HepG2 (cell line): Measurements from ENCODE around the gene C9. TPM values are rescaled to one million over a fixed set of nuclear protein-coding genes. Genes with fewer than 3 reads are reported as not detected.
A peak's percentile ranks its signal among the peaks of the same experiment; 100 is the strongest.

Source experiments
- BORCS8-MEF2B ChIP-seq: sonication (generic); formaldehyde crosslinking; IDR thresholded peaks from 2 replicates; pipeline ENCODE4 v1.8.0; 2022; ENCODE audit warnings: mild to moderate bottlenecking, missing genetic modification reagents
- E2F2 ChIP-seq: sonication (generic); formaldehyde crosslinking; IDR thresholded peaks from 2 replicates; pipeline ENCODE4 v1.4.0; 2020; ENCODE audit warnings: missing genetic modification reagents, borderline replicate concordance
- FOXO1 ChIP-seq: sonication (generic); formaldehyde crosslinking; IDR thresholded peaks from 2 replicates; pipeline ENCODE4 v1.4.0; 2020; ENCODE audit warnings: missing genetic modification reagents
- GPBP1L1 ChIP-seq: sonication (generic); formaldehyde crosslinking; IDR thresholded peaks from 2 replicates; pipeline ENCODE4 v1.5.0; 2020; ENCODE audit warnings: mild to moderate bottlenecking, missing genetic modification reagents
- HMG20A ChIP-seq: IDR thresholded peaks from 2 replicates; pipeline ENCODE4 v1.6.1; 2016; ENCODE audit warnings: borderline replicate concordance
- IRF1 ChIP-seq: sonication (generic); formaldehyde crosslinking; IDR thresholded peaks from 2 replicates; pipeline ENCODE4 v1.4.0; 2020; ENCODE audit warnings: low read depth, mild to moderate bottlenecking, missing genetic modification reagents
- MAFF ChIP-seq: IDR thresholded peaks from 2 replicates; pipeline ENCODE4 v1.6.1; 2011; ENCODE audit warnings: low read depth, low read length, improper control_type of control experiment
- MIXL1 ChIP-seq: IDR thresholded peaks from 2 replicates; pipeline ENCODE4 v1.6.1; 2016
- RXRB ChIP-seq: IDR thresholded peaks from 2 replicates; pipeline ENCODE4 v1.6.1; 2016; ENCODE audit warnings: borderline replicate concordance, missing genetic modification reagents, missing compliant biosample characterization
- SIN3B ChIP-seq: fragments of 150-350 bp; IDR thresholded peaks from 2 replicates; pipeline ENCODE4 v1.6.1; 2014; ENCODE audit warnings: low read length
- SOX6 ChIP-seq, 2 experiments: fragments of 450-650 bp in 1 of 2; sonication (generic) in 1 of 2; formaldehyde crosslinking in 1 of 2; IDR thresholded peaks; 2 replicates each; pipeline versions ENCODE4 v1.4.0 to v1.6.1; 2017 to 2020; ENCODE audit warnings: antibody characterized with exemption in 1 of 2, mild to moderate bottlenecking in 1 of 2, missing genetic modification reagents in 1 of 2
- TCF7 ChIP-seq: sonication (generic); IDR thresholded peaks from 2 replicates; pipeline ENCODE4 v1.6.1; 2016; ENCODE audit warnings: antibody characterized with exemption, low read depth
- ZBTB4 ChIP-seq: sonication (generic); formaldehyde crosslinking; IDR thresholded peaks from 2 replicates; pipeline ENCODE4 v1.4.0; 2020; ENCODE audit warnings: missing genetic modification reagents, mild to moderate bottlenecking, borderline replicate concordance
- ZBTB42 ChIP-seq: sonication (generic); formaldehyde crosslinking; IDR thresholded peaks from 2 replicates; pipeline ENCODE4 v1.5.0; 2020; ENCODE audit warnings: mild to moderate bottlenecking, missing genetic modification reagents
- ZNF230 ChIP-seq: sonication (generic); formaldehyde crosslinking; IDR thresholded peaks from 2 replicates; pipeline ENCODE4 v1.4.0; 2020; ENCODE audit warnings: mild to moderate bottlenecking, missing genetic modification reagents
- ZNF383 ChIP-seq: sonication (generic); formaldehyde crosslinking; IDR thresholded peaks from 2 replicates; pipeline ENCODE4 v1.4.0; 2020; ENCODE audit warnings: missing genetic modification reagents, mild to moderate bottlenecking, borderline replicate concordance
- ZNF512B ChIP-seq: sonication (generic); formaldehyde crosslinking; IDR thresholded peaks from 2 replicates; pipeline ENCODE4 v1.5.1; 2020; ENCODE audit warnings: missing genetic modification reagents, mild to moderate bottlenecking, borderline replicate concordance
- ZNF75D ChIP-seq: sonication (generic); formaldehyde crosslinking; IDR thresholded peaks from 2 replicates; pipeline ENCODE4 v1.8.1; 2023; ENCODE audit warnings: missing genetic modification reagents, mild to moderate bottlenecking, borderline replicate concordance
- ZNF891 ChIP-seq: sonication (generic); formaldehyde crosslinking; IDR thresholded peaks from 2 replicates; pipeline ENCODE4 v1.5.0; 2020; ENCODE audit warnings: mild to moderate bottlenecking, missing genetic modification reagents
- polyA plus RNA-seq, 8 experiments: library from polyadenylated mRNA; depleted of rRNA in 3 of 8; stranded (reverse) in 7 of 8; unstranded in 1 of 8; fragments of >200 nt; fragmentation: Illumina TruSeq in 4 of 8; extraction: Trizol in 4 of 8; gene quantifications; 2 replicates each; pipeline versions ENCODE4 v1.2.1 to v1.2.3, GENCODE V29; 2011 to 2016; ENCODE audit warnings: low read depth in 4 of 8, missing spikeins in 1 of 8, mixed read lengths in 1 of 8; ENCODE audit not compliant: insufficient read depth in 1 of 8
- total RNA-seq, 5 experiments: library from RNA; depleted of rRNA; stranded (reverse); fragments of >200 nt; fragmentation: Illumina TruSeq; extraction: Trizol; gene quantifications; 2 replicates each; pipeline ENCODE4 v1.2.3, GENCODE V29; 2016; ENCODE audit warnings: low read depth in 1 of 5

The C9 gene
- total and polyA plus RNA-seq, 2 of the 13 experiments (the other 11 are each of a cell fraction or from before 2014, with no cell fraction given), result not detected

GRCh38 chr5:39400713-39401578 is 36.7 kb upstream of the C9 start (continued):
- no peak for TF ChIP-seq ZNF512B (CRISPR knock-in tag)
- TF ChIP-seq ZNF383 (CRISPR knock-in tag), result no peak
- TF ChIP-seq SOX6 (IDR thresholded peaks at IDR 0.05), result no peak
- TF ChIP-seq SOX6 (CRISPR knock-in tag; IDR thresholded peaks at IDR 0.05), result peak; percentile 24; the same call in 1 of the 2 replicates
- no peak for TF ChIP-seq ZNF891 (CRISPR knock-in tag)
- no peak for TF ChIP-seq ZNF75D (CRISPR knock-in tag)
- no peak for TF ChIP-seq ZNF230
- peak; percentile 48; the same call in 1 of the 2 replicates for TF ChIP-seq FOXO1
- no peak for TF ChIP-seq BORCS8-MEF2B
- no peak for TF ChIP-seq MIXL1 (CRISPR knock-in tag)
- TF ChIP-seq MAFF, result peak; percentile 78
- TF ChIP-seq GPBP1L1 (CRISPR knock-in tag), result no peak
- no peak for TF ChIP-seq E2F2 (CRISPR knock-in tag)
- peak; percentile 66 for TF ChIP-seq TCF7
- TF ChIP-seq SIN3B, result no peak
- no peak for TF ChIP-seq ZBTB4 (CRISPR knock-in tag)
- no peak for TF ChIP-seq HMG20A
- peak; percentile 15; the same call in 1 of the 2 replicates for TF ChIP-seq RXRB (CRISPR knock-in tag)
- no peak for TF ChIP-seq IRF1 (CRISPR knock-in tag)
- no peak for TF ChIP-seq ZBTB42
